ENCODE measurements around the gene MISP3.

The MISP3 gene

GRCh38 chr19:14117668-14118164, 45.1 kb downstream of the MISP3 start, which contains the start of gene PRKACA:
PRKACA (minus strand) TSS chr19:14117762; CDS start chr19:14117547, 215 bp downstream.
- peak; percentile 99 for DNase-seq (ENCODE audit: low read depth)
- TF ChIP-seq MAX (IDR thresholded peaks at IDR 0.05; ENCODE audit: low read depth, low read length) = no peak
- no peak for TF ChIP-seq POLR2A (IDR thresholded peaks at IDR 0.05; ENCODE audit: extremely low read depth, insufficient read length)
- TF ChIP-seq CTCF (IDR thresholded peaks at IDR 0.05; ENCODE audit: low read depth, low read length) = no peak
- no peak for TF ChIP-seq MYC (IDR thresholded peaks at IDR 0.05; ENCODE audit: low read depth, low read length)
- peak within 1 kb of the TSS; percentile 61 for H3K4me3 ChIP-seq (ENCODE audit: low read depth, low read length)

GRCh38 chr19:14118165-14119051, 45.8 kb downstream of the MISP3 start:
- TF ChIP-seq POLR2A (IDR thresholded peaks at IDR 0.05; ENCODE audit: extremely low read depth, insufficient read length) (peak; percentile 53), MYC (IDR thresholded peaks at IDR 0.05; ENCODE audit: low read depth, low read length) (peak; percentile 42), CTCF (IDR thresholded peaks at IDR 0.05; ENCODE audit: low read depth, low read length) (no peak), MAX (IDR thresholded peaks at IDR 0.05; ENCODE audit: low read depth, low read length) (peak; percentile 61; the same call in 1 of the 2 replicates)
- peak overlapping the region; percentile 54 for H3K4me3 ChIP-seq (ENCODE audit: low read depth, low read length)
- DNase-seq (ENCODE audit: low read depth) = peak; percentile 96

- TF ChIP-seq POLR2A (IDR thresholded peaks at IDR 0.05; ENCODE audit: extremely low read depth, insufficient read length) (no peak), MAX (IDR thresholded peaks at IDR 0.05; ENCODE audit: low read depth, low read length) (no peak), CTCF (IDR thresholded peaks at IDR 0.05; ENCODE audit: low read depth, low read length) (no peak), MYC (IDR thresholded peaks at IDR 0.05; ENCODE audit: low read depth, low read length) (no peak)
- peak overlapping the region; percentile 54 for H3K4me3 ChIP-seq (ENCODE audit: low read depth, low read length)
- DNase-seq (ENCODE audit: low read depth) = no peak
These were observed 46.6 kb downstream of the MISP3 start for GRCh38 chr19:14119146-14119545.

- no peak for DNase-seq (ENCODE audit: low read depth)
- H3K4me3 ChIP-seq (ENCODE audit: low read depth, low read length) = peak overlapping the region; percentile 54
- TF ChIP-seq POLR2A (IDR thresholded peaks at IDR 0.05; ENCODE audit: extremely low read depth, insufficient read length) = no peak
- TF ChIP-seq MAX (IDR thresholded peaks at IDR 0.05; ENCODE audit: low read depth, low read length) = no peak
- TF ChIP-seq MYC (IDR thresholded peaks at IDR 0.05; ENCODE audit: low read depth, low read length) = no peak
- no peak for TF ChIP-seq CTCF (IDR thresholded peaks at IDR 0.05; ENCODE audit: low read depth, low read length)
These were observed 47.3 kb downstream of the MISP3 start for GRCh38 chr19:14119644-14120496.

- no peak for TF ChIP-seq MAX (IDR thresholded peaks at IDR 0.05; ENCODE audit: low read depth, low read length)
- TF ChIP-seq CTCF (IDR thresholded peaks at IDR 0.05; ENCODE audit: low read depth, low read length) = no peak
- no peak for TF ChIP-seq POLR2A (IDR thresholded peaks at IDR 0.05; ENCODE audit: extremely low read depth, insufficient read length)
- TF ChIP-seq MYC (IDR thresholded peaks at IDR 0.05; ENCODE audit: low read depth, low read length) = no peak
- DNase-seq (ENCODE audit: low read depth) = no peak
- H3K4me3 ChIP-seq (ENCODE audit: low read depth, low read length) = no peak overlapping the region
These were observed 47.9 kb downstream of the MISP3 start for GRCh38 chr19:14120497-14120780.
